Rectal smooth muscle tissue (tissue), 1 donor: ENCODE measurements around the gene DCHS2.

Experiments
- H3K27ac ChIP-seq: one replicate; pipeline ENCODE4 v1.7.0; 2013; ENCODE audit warnings: low read depth, low read length, inconsistent platforms
- H3K27me3 ChIP-seq: one replicate; pipeline ENCODE4 v1.7.0; 2013; ENCODE audit warnings: low read length; ENCODE audit not compliant: control insufficient read depth, insufficient read depth
- H3K36me3 ChIP-seq: one replicate; pipeline ENCODE4 v1.7.0; 2013; ENCODE audit warnings: low read length; ENCODE audit not compliant: control insufficient read depth, insufficient read depth
- H3K4me1 ChIP-seq: one replicate; pipeline ENCODE4 v1.7.0; 2013; ENCODE audit warnings: low read length; ENCODE audit not compliant: control insufficient read depth, insufficient read depth
- H3K4me3 ChIP-seq: one replicate; pipeline ENCODE4 v1.7.0; 2013; ENCODE audit warnings: low read length
- H3K9ac ChIP-seq: one replicate; pipeline ENCODE4 v1.7.0; 2013; ENCODE audit warnings: low read length

The DCHS2 gene

DNA sequence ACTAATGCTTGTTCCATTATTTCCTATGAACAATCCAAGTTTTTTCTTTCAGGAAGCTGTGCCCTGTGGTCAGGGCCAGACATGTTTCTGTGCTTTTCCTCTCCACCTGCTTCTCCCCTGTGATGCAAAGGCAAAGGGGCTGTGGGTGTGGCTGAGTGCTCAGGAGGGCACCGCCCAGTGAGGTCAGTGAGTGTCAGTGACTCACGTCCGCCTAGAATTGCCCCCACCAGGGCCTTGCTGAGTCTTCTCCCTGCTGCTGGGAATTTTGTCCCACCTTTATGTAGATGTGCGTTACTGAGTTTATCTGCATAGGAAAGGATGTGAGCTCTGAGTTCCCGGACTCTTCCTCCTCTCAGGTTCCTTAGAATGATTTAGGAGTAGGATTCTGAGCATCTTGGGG lies 283.2 kb downstream of the DCHS2 start:
- no peaks in the 10 kb centered on the region for H3K4me1 ChIP-seq
- H3K27me3 ChIP-seq, result no peaks in the 10 kb centered on the region
- no peaks in the 10 kb centered on the region for H3K36me3 ChIP-seq
- H3K4me3 ChIP-seq, result no peak overlapping the region
- no peak overlapping the region for H3K27ac ChIP-seq
- H3K9ac ChIP-seq, result no peak overlapping the region

DNA sequence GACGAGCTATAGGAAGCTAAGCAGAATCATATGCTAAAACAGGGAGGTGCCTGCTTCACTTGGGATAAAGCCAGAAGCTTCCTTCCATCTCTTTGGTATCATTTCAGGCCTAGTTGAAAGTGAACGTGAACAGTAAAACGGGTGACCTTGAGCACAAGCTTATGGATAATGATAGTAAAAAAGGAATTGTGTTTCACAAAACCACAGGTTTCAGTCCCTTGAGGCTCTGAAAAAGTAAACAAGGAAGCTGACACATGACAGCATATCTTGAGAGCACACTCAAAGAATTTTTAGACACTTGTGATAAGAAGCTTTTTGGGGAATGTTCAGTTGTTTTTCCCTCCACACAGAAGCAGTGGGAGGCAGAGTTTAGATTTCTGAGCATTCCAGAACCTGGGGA lies 286.1 kb downstream of the DCHS2 start:
- H3K4me3 ChIP-seq, result no peak overlapping the region
- no peaks in the 10 kb centered on the region for H3K4me1 ChIP-seq
- H3K27ac ChIP-seq, result no peak overlapping the region
- no peaks in the 10 kb centered on the region for H3K36me3 ChIP-seq
- no peak overlapping the region for H3K9ac ChIP-seq
- no peaks in the 10 kb centered on the region for H3K27me3 ChIP-seq

DNA sequence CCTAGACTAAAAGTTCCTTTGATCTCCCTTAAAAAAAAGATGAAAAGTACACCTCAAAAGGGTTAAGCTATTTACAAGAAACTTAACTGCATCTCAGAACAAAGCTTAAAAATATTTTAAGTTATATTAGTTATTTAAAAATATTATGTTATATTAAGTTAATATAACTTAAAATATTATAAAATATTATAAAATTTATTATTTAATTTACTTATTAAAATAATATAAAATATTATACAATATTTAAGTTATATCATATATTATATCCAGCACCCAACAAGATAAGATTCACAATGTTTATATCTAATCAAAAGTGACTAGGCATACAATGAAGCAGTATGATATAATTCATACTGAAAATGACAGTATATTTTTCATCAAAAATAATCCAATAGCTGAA lies 296.9 kb downstream of the DCHS2 start:
- H3K27ac ChIP-seq, result no peak overlapping the region
- H3K4me3 ChIP-seq, result no peak overlapping the region
- no peaks in the 10 kb centered on the region for H3K4me1 ChIP-seq
- H3K27me3 ChIP-seq, result no peaks in the 10 kb centered on the region
- H3K36me3 ChIP-seq, result no peaks in the 10 kb centered on the region
- no peak overlapping the region for H3K9ac ChIP-seq

DNA sequence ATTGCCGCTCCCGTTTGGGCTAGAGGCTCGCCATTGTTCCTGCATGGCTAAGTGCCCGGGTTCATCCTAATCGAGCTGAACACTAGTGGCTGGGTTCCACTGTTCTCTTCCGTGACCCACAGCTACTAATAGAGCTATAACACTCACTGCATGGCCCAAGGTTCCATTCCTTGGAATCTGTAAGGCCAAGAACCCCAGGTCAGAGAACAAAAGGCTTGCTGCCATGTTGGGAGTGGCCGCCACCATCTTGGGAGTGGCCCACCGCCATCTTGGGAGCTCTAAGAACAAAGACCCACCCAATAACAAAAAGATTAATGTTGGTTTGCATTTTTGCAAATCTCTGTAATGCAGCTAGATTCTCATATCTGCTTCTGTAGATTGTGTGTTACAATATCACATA lies 299.0 kb downstream of the DCHS2 start:
- Histone ChIP-seq H3K4me3 (no peak overlapping the region), H3K9ac (no peak overlapping the region), H3K27ac (no peak overlapping the region), H3K36me3 (no peaks in the 10 kb centered on the region), H3K4me1 (no peaks in the 10 kb centered on the region), H3K27me3 (no peaks in the 10 kb centered on the region)

DNA sequence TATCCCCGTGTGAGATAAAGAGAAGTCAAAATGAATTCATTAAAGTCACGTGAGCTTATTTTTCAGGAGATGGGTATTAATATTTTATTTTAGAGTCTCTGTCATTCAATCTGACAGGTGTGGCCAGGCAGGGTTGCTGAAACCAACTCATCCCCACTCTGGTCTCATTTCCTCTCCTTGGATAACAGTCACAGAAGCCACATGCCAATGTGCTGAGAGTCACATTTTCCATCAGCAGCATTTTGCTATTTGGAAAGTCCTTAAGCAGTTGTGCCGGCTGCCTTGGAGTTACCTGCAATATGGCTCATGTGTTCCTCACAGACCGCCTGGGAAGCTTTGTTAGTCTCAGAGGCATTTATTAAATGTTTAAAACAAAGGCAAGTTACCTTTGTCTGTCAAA lies 302.3 kb downstream of the DCHS2 start:
- H3K27me3 ChIP-seq, result no peaks in the 10 kb centered on the region
- H3K9ac ChIP-seq, result no peak overlapping the region
- no peak overlapping the region for H3K4me3 ChIP-seq
- no peaks in the 10 kb centered on the region for H3K36me3 ChIP-seq
- no peaks in the 10 kb centered on the region for H3K4me1 ChIP-seq
- H3K27ac ChIP-seq, result no peak overlapping the region

DNA sequence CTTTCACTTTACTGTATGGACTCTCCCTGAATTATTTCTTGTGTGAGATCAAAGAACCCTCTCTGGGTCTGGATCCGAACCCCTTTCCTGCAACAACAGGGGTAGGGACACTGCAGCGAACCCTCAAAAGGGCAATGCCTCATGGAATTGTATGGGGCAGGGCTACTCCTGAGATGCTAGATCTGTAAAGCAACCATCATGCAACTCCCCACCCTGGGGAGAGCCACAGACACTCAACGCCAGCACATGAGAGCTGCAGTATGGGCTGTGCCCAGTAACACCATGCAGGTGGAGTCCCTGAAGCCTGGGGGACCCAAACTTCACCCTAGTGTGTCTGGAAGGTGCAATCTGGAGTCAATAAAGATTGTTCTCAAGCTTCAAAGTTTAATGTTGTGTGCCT lies 304.7 kb downstream of the DCHS2 start:
- H3K27ac ChIP-seq, result no peak overlapping the region
- no peak overlapping the region for H3K9ac ChIP-seq
- H3K36me3 ChIP-seq, result no peaks in the 10 kb centered on the region
- H3K4me1 ChIP-seq, result no peaks in the 10 kb centered on the region
- no peaks in the 10 kb centered on the region for H3K27me3 ChIP-seq
- no peak overlapping the region for H3K4me3 ChIP-seq

DNA sequence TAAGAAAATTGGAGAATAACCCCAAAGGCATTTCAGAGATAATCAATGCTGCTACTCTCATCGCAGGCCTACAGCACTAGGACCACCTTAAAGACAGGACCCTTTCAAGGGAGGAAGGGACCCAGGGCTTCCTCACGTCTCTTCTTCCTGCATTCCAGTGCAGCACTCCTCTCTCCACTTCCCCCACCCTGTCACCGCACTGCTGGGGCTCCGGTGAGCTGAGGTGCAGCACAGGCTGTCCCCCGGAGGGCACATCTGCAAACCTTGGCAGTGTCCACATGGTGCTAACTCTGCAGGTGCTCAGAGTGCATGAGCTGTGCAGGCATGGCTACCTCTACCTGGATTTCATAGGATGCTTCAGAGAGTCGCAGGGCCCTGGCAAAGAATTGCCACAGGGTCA lies 305.6 kb downstream of the DCHS2 start:
- no peak overlapping the region for H3K27ac ChIP-seq
- no peaks in the 10 kb centered on the region for H3K36me3 ChIP-seq
- no peaks in the 10 kb centered on the region for H3K27me3 ChIP-seq
- H3K4me1 ChIP-seq, result no peaks in the 10 kb centered on the region
- no peak overlapping the region for H3K4me3 ChIP-seq
- no peak overlapping the region for H3K9ac ChIP-seq

DNA sequence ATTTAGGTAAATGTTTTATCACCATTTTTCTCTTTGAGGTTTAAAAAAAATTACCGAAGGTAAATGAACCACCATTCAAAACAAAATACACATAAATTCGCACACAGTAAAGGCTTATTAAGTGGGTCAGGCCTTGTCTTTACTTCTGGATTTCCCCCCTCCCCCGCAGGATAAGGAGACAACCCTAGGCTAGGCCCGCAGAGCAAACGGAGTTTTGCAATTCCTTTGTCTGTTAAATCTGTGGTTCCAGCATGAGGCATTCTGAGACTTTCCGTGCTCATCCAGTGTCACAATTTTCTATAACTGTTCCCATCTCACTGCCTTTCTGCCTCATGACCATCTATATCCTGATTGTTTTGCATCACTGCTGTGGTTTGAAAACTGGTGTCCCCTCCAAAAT lies 307.4 kb downstream of the DCHS2 start:
- Histone ChIP-seq H3K27ac (no peak overlapping the region), H3K4me1 (no peaks in the 10 kb centered on the region), H3K9ac (no peak overlapping the region), H3K27me3 (no peaks in the 10 kb centered on the region), H3K4me3 (no peak overlapping the region), H3K36me3 (no peaks in the 10 kb centered on the region)

DNA sequence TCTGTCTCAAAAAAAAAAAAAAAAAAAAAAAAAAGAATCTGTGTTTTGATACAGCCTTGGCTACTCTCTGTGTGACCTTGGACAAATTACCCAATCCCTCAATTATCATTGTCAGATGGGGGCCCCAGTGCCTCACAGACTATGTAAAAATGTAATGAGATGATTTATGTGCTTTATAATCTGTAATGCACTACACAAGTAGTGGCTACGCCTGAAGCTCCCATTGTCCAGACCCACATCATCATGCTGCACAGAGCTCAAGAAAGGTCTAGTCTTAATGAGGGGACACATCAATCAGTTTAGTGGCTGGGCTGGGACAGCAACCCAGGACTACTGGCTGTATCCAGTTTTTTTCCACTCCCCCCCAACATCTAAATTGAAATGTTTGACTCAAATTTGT lies 308.3 kb downstream of the DCHS2 start:
- H3K27ac ChIP-seq, result no peak overlapping the region
- no peaks in the 10 kb centered on the region for H3K36me3 ChIP-seq
- no peaks in the 10 kb centered on the region for H3K4me1 ChIP-seq
- H3K27me3 ChIP-seq, result no peaks in the 10 kb centered on the region
- H3K9ac ChIP-seq, result no peak overlapping the region
- no peak overlapping the region for H3K4me3 ChIP-seq
